Stimulated activated CD4-positive, alpha-beta T cell treated with anti-CD3 and anti-CD28 coated beads, Interleukin-12 subunit alpha, Interleukin-12 subunit beta, amount 100 ng/mL, for 48 hours (primary cell): ENCODE results near the gene C1orf226.
"Not testable (repeated sequence)": the region's sequence is repeated elsewhere in the genome, so short reads cannot be mapped to it uniquely, and the experiment has no call there.

Experiments used
- DNase-seq, 3 donors: peaks; one replicate each; pipeline ENCODE4 v3.0.0-alpha.2; 2020; ENCODE audit warnings: low read depth in 2 of 3, low spot score in 1 of 3

Gene C1orf226

DNA sequence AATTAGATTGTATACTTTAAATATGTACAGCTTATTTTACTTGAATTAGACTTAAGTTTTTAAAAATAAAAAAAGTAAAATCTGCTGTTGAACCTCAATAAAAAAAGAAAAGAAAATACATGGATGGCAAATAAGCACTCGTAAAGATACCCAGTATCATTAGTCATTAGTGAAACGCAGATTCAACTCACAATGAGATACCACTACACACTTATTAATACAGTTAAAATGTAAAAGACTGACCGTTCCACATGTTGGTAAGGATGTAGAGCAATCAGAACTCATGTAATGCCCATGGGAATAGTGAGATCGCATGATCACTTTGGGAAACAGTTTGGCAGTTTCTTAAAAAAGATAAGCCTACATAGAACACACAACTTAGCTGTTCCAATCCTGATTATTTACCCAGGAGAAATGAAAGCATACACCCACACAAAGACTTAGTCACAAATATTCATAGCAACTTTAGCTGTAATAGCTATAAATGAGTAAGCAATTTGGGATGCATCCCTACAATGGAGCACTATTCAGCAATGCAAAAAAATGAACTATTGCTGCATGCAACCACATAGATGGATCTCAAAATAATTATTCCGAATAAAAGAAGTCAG, 23.1 kb downstream of the C1orf226 start:
- DNase-seq, result no peak

DNA sequence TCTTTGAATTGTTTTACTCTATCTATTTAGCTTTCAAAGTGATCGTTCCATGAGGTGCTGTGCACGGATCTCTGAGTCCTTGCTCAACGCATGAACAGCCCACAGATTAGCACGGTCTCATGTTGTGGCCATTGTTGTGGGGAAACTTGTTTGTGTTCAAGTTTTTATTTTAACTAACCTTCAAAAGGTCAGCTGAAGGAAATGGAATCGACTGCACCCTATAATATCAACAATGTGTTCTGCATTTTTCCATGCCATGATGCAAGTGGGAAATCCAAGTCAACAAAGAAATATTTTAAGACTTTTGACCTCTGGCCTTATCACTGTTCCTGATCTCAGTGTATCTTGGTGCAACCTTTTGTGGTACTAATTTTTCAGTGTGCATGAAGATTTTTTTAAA, 24.3 kb downstream of the C1orf226 start:
- no peak for DNase-seq

DNA sequence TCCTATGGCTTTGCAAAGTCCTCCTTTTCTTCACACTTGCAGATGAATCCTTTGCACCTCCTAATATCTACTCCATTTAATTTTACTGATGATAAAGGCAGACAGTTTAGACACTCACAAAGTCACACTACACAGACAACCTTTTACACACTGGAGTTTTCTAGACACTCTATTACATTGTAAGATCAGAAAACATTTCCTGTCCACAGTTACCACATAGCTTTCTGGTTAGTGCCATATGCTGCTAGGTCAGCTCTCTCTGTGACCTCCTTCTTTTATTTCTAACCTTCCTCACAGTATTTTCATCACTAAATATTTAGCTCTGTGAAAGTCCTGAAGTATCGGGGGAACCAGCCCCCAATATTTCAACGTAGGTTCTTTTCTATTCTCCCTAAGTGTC, 25.3 kb downstream of the C1orf226 start:
- no peak for DNase-seq

DNA sequence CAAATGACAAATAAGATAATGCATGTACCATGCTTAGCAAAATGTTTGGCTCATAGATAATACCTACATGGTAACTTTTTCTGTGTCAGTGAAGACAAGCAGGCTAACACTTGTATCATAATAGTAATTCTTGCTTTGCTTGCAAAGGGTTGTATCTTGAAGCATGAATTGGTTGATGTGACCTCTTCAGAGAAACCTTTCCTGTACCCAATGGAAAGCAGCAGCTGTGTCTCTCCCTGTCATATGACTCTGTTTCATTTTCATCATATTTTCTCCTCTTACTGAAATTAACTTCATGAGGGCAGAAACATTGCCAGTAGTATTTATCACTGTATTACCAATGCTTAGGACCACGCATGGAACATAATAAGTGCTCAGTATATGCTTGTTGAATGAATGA, 26.0 kb downstream of the C1orf226 start:
- no peak for DNase-seq

DNA sequence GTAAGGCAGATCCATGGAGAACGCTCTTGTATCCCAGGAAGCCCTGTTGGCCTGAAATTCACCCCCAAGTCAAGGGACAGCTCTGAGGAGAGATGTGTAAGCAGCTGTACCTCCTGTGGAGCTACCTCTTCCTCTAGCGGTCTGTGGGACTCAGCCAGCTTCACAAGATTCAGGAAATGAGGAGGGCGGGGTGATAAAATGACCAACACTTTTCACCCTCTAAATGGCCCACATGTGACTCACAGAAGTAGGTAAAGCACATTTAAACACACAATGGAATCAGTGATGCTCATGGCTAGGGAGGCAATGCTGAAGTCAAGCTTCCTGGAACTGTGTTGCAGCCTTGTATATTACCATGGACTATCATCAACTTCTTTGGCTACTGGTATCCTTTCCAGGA, 30.5 kb downstream of the C1orf226 start, which contains the start of gene SH2D1B:
TSS of gene SH2D1B (minus strand) at position 135 of the 400 bp plus-strand sequence. CDS start at position 15, 120 bp downstream.
- no peak for DNase-seq

DNA sequence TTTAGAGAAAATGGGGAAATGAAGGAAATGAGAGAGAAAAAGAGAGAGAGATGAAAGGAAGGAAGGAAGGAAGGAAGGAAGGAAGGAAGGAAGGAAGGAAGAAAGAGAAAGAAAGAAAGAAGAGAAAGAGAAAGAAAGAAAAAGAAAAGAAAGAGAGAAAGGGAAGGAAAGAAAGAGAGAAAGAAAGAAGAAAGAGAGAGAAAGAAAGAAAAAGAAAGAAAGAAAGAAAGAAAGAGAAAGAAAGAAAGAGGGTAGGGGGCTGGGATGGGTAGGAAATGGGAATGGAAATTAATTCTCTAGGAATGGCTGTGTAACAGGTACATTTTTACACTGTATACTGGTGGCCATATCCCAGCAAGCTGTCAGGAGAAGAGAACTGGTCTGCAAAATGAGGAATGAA, 34.7 kb downstream of the C1orf226 start:
- no peak for DNase-seq

DNA sequence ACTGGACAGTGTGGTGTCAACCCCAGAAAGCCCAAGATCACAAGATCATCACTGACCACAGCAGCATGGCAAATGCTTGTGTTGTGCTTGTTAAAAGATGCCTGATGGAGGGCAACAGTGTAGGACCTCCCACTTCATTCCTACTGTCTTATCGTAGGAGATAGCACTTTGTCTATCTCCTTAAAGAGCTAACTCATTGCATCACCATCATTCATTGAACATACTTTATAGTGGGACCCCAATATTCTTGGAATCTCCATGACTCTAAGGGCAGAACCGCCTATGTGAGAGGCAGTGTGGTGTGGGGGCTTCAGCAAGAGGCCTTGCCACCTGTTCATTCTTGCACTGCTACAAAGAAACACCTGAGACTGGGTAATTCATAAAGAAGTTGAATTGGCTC, 35.4 kb downstream of the C1orf226 start:
- no peak for DNase-seq

DNA sequence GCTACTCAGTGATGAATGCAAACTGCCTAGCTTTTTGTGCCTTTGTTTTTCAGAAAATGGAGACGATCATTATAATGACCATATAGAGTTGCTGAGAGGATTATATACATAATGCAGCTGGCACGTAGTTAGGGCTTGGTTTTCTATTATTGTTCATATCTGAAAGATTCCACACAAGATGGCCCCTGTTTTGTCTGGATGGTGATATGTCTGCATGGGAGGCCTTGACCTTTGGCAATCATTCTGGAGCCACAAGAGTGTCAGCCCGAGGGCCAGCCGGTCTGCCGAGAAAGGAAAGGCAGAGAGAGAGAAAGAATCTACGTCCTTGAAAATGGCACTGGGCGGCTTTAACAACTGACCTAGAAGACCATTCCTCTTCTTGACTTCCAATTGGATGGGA, 36.1 kb downstream of the C1orf226 start:
- DNase-seq, result no peak

DNA sequence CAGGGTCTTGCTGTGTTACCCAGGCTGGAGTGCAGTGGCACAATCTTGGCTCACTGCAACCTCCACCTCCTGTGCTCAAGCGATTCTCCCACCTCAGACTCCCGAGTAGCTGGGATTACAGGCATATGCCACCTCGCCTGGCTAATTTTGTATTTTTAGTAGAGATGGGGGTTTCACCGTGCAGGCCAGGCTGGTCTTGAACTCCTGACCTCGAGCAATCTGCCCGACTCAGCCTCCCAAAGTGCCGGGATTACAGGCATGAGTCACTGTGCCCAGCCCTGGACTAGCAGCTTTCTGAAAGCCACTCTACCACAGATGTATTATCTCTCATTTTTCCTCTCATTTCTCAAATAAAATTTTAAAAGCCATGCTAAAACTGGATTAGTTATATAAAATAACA, 37.1 kb downstream of the C1orf226 start:
- not testable (repeated sequence) for DNase-seq

DNA sequence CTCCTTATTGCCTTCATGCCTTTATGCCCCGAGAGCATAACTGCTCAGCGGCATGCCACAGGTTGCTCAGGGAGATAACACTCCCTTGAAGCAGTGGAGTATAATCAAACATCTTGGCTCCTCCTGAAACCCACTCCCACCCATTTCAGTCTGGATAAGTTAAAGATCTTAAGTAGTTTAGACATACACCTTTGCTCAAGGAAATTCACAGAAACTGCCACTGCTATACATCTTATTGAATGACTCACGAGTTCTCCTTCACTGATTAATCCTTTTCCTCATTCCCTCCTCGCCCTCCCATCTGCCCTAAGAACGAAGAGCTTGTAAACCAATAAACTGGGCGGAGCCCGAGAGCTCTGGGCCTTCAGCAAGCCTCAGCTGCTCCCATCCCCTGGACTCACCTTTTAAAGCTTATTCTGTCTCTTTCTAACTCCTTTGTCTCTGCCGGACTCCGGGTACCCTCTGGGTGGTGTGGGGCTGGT, 38.0 kb downstream of the C1orf226 start:
- DNase-seq, result not testable (repeated sequence)

DNA sequence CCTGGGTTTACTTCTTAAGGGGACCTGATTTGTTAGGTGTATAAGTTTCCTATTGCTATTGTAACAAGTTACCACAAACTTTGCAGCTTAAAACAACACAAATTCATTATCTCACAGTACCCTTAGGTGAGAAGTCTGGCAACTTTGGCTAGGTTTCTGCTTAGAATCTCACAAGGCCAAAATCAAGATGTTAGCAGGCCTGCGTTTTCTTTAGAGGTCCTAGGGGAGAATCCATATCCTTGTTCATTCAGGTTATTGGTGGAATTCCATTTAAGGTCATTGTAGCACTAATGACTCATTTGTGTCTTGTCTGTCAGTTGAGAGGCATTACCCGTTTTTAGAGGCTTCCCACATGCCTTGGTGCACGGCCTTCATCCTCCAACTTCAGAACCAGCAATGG, 38.6 kb downstream of the C1orf226 start:
- no peak for DNase-seq

DNA sequence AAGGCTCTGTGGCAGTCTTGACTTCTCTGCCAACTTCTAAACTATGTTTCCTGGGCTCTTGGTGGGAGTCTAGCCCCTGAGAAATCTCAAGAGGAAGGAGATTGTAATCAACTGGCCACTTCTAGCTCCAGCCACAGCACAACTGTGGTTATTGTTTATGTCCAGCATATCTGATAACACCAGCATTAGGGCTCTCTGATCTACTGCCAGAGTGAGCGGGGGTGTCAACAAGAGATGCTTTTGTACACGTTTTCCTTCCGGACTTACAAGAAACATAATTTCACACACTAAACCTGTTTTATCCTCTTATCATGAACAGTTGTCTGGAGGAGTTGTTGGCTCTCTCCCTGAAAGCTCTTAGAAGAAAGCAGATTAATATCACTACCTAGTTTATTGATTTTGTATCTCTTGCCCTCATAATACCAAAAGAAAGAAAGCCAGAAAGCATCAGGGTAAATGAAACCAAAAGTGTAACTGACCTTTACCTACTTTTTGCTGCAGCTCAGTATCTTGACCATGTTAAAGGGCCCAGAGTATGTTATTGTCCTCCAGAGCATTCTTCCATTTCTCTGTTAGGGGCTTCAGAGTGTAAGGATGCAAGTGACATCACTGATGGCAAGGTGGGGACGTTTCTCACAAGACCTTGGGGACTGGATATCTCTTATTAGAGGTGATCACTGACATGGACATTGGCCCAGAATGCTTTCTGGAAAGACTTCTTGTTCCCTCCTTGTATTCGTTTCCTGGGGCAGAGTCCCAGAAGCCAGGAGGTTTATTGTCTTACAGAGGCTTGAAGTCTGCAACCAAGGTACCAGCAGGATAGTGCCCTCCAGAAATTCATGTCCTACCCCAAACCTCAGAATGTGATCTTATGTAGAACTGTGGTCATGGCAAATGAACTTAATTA, 40.0 kb downstream of the C1orf226 start:
- DNase-seq, result no peak

DNA sequence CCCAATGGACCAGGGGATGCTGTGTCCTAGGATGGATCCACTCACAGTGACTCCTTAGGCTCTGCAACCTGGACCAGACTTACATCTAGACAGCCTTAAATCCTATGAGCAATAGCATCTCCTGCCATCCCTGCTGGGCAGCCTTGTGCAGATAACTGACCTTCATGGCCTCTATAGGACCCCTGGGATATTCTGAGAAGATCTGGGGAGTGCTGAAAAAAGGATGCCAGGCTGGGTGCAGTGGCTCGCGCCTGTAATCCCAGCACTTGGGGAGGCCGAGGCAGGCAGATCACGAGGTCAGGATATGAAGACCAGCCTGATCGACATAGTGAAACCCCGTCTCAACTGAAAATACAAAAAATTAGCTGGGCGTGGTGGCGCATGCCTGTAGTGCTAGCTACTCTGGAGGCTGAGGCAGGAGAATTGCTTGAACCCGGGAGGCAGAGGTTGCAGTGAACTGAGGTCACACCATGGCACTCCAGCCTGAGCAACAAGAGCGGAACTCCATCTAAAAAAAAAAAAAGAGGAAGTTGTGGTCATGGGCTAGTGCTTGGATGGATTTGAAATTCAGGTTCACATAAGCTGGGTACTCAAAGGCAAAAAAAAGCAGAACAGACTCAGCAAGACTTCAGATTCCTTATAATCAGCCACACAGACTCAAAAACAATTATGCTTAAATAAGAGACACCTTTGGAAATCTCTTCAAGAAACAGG, 41.3 kb downstream of the C1orf226 start:
- DNase-seq, result no peak

DNA sequence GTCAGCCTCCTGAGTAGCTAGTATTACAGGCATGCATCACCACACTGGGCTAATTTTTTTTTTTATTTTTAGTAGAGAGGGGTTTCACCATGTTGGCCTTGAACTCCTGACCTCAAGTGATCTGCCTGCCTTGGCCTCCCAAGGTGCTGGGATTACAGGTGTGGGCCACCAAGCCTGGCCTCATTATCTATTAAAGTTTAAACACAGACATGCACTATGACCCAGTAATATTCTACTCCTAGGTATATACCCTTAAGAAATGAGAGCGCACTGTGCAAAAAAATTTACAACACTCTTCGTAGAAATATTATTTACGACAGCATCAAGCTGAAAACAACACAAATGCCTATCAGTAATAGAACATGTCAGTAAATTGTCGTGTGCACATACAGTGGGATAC, 49.1 kb downstream of the C1orf226 start:
- DNase-seq, result no peak

DNA sequence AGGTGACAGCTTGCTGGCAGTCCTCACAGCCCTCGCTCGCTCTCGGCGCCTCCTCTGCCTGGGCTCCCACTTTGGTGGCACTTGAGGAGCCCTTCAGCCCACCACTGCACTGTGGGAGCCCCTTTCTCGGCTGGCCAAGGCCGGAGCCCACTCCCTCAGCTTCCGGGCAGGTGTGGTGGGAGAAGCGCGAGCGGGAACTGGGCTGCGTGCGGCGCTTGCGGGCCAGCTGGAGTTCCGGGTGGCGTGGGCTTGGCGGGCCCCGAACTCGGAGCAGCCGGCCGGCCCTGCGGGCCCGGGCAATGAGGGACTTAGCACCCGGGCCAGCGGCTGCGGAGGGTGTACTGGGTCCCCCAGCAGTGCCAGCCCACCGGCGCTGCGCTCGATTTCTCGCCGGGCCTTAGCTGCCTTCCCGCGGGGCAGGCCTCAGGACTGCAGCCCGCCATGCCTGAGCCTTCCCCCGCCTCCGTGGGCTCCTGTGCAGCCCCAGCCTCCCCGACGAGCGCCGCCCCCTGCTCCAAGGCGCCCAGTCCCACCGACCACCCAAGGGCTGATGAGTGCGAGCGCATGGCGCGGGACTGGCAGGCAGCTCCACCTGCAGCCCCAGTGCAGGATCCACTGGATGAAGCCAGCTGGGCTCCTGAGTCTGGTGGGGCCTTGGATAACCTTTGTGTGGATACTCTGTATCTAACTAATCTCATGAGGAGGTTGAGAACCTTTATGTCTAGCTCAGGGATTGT, 51.6 kb downstream of the C1orf226 start:
- not testable (repeated sequence) for DNase-seq
